Gastroesophageal sphincter (tissue), 4 donors: Measurements from ENCODE around the gene ABLIM2. TPM values are rescaled to one million over a fixed set of nuclear protein-coding genes. Genes with fewer than 3 reads are reported as not detected.
A peak's percentile ranks its signal among the peaks of the same experiment; 100 is the strongest.

Source experiments
- ATAC-seq: fragments of 150-250 bp; one replicate; pipeline ENCODE4 v1.9.1; 2016; ENCODE audit warnings: mild to moderate bottlenecking, moderate library complexity
- H3K27ac ChIP-seq, 4 donors: fragments of 200-600 bp; sonication (generic) in 3 of 4; 1 replicate in 3 of 4; 2 replicates in 1 of 4; pipeline ENCODE4 v1.5.1; 2016 to 2019
- H3K27me3 ChIP-seq: fragments of 200-600 bp; sonication (generic); one replicate; pipeline ENCODE4 v1.5.1; 2019
- H3K36me3 ChIP-seq, 2 donors: fragments of 200-600 bp; sonication (generic); one replicate each; pipeline ENCODE4 v1.5.1; 2019; ENCODE audit warnings: control low read depth in 1 of 2
- H3K4me1 ChIP-seq, 3 donors: fragments of 200-600 bp; sonication (generic); 1 replicate in 2 of 3; 2 replicates in 1 of 3; pipeline ENCODE4 v1.5.1; 2016 to 2019; ENCODE audit warnings: control low read depth in 2 of 3
- H3K4me3 ChIP-seq, 2 donors: fragments of 200-600 bp; sonication (generic); one replicate each; pipeline ENCODE4 v1.5.1; 2019; ENCODE audit warnings: mild to moderate bottlenecking in 1 of 2, moderate library complexity in 1 of 2
- H3K9me3 ChIP-seq, 3 donors: fragments of 200-600 bp; sonication (generic); one replicate each; pipeline ENCODE4 v1.5.1; 2017 to 2019; ENCODE audit warnings: control low read depth in 2 of 3
- CTCF ChIP-seq, 4 experiments: fragments of 200-600 bp in 2 of 4; fragments of 450-650 bp in 2 of 4; sonication (generic) in 1 of 4; IDR thresholded peaks; one replicate each; pipeline ENCODE4 v1.5.1; 2017 to 2019; ENCODE audit warnings: antibody characterized with exemption in 4 of 4, mild to moderate bottlenecking in 2 of 4, moderate library complexity in 2 of 4
- EP300 ChIP-seq: sonication (generic); formaldehyde crosslinking; IDR thresholded peaks from one replicate; pipeline ENCODE4 v1.6.1; 2017; ENCODE audit warnings: antibody characterized with exemption, mild to moderate bottlenecking
- POLR2A ChIP-seq, 2 donors: fragments of 450-650 bp; IDR thresholded peaks; one replicate each; pipeline ENCODE4 v1.6.1; 2017; ENCODE audit warnings: antibody characterized with exemption in 2 of 2, mild to moderate bottlenecking in 2 of 2, moderate library complexity in 1 of 2
- POLR2AphosphoS5 ChIP-seq: sonication (generic); formaldehyde crosslinking; IDR thresholded peaks from one replicate; pipeline ENCODE4 v1.6.1; 2017; ENCODE audit warnings: antibody characterized with exemption
- WGBS, 2 donors: methylation state at CpG; one replicate each; pipeline ENCODE4 v1.1.5; 2018; ENCODE audit warnings: low coverage in 1 of 2; 5-methylcytosine and 5-hydroxymethylcytosine counted together
- total RNA-seq, 4 donors: library from RNA; depleted of rRNA; stranded (reverse); fragments of >200 nt; gene quantifications; one replicate each; pipeline ENCODE4 v1.1.0, GENCODE V29; 2016

ABLIM2 gene
- total RNA-seq, 4 donors from 2014 or later, result 5.0 to 13.5 (median 8.0) TPM

DNA sequence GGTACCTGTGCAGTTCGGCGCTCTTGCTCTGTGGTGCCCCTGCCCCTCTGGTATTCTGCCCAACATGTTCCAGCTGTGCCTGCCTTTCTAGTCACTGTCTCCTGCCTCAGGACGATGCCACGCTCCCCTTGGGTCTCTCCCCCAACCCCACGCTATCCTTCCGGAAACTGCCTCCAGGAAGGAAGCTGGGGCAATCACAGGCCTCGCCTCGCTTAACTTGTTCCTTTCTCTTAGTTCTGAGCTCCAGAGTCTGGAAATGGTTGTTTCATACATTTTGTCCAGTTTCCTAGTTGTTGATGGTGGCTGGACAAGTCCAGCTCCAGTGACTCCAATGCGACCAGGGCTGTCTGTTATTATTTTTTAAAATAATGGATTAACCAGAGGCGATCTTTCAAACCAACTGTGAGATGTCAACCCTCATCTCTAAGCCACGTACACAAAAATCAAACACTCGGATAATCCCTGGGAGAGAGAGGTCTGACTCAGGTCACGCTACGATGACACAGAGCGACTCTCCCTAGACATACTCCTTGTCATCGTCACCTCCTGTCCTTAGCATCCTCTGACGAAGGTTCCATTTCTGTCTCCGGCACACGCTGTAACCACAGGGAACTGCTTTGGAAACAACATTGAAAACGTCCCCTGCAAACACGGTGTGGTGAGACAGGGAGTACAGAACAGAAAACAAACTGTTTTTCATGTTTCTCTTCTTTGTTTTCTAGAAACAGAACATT lies 62.5 kb downstream of the ABLIM2 start:
- peak overlapping the region in 3 of 4 donors; percentile 7 to 52 (median 48) for H3K27ac ChIP-seq
- ATAC-seq, result no peak
- whole genome bisulfite sequencing, 2 donors, result 81 to 82% methylated on average over 11 to 20 of the region's 21 CpGs

DNA sequence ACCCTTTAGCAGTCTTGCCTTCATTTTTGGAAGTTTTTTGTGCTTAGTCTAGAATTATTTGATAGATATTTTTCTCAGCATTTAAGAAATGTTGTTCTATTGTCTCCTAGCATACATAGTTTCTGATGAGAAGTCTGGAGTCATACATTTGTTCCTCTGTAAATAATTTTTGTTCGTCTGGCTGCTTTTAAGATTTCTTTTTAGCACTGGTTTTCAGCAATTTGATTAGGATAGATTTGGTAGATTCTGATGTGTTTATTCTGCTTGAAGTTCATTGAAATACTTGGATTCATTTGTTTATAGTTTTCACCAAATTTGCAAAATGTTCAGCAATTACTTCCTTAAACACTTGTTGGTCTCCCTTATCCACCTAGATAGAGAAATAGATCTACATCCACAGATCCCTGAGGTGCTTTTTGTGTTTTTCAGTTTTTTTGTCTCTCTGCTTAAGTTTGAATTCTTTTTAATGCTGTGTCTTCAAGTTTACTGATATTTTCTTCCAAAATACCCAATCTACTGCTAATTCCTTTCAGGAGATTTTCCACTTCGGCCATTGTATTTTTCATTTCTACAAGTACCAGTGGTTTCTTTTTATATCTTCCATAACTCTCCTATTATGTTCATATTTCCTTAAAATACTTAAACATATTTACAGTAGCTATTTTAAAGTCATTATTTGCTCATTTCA lies 64.9 kb downstream of the ABLIM2 start:
- no peaks in the 10 kb centered on the region for H3K27me3 ChIP-seq
- no peak for ATAC-seq
- TF ChIP-seq POLR2AphosphoS5 (no peak), POLR2A (IDR thresholded peaks at IDR 0.05) (no peak), EP300 (no peak), CTCF (IDR thresholded peaks at IDR 0.05) (no peak)
- peaks cover 0 to 9% (median 0%) of the 10 kb centered on the region in 3 donors for H3K4me1 ChIP-seq
- H3K4me3 ChIP-seq, result no peak overlapping the region
- no peak overlapping the region for H3K27ac ChIP-seq
- H3K36me3 ChIP-seq, result peaks cover 0 to 20% of the 10 kb centered on the region in 2 donors
- 96 to 100% methylated on average over 2 of the region's 2 CpGs for WGBS, 2 donors
- H3K9me3 ChIP-seq, result peaks cover 0 to 26% (median 0%) of the 10 kb centered on the region in 3 donors

More for the DNA sequence above, 62.5 kb downstream of the ABLIM2 start:
- Histone ChIP-seq H3K4me3 (no peak overlapping the region), H3K27me3 (no peaks in the 10 kb centered on the region), H3K36me3 (peaks cover 0 to 20% of the 10 kb centered on the region in 2 donors), H3K4me1 (peaks cover 0 to 11% (median 0%) of the 10 kb centered on the region in 3 donors), H3K9me3 (peaks cover 0 to 26% (median 0%) of the 10 kb centered on the region in 3 donors)
- TF ChIP-seq POLR2AphosphoS5 (no peak), EP300 (no peak), CTCF (IDR thresholded peaks at IDR 0.05) (no peak)

DNA sequence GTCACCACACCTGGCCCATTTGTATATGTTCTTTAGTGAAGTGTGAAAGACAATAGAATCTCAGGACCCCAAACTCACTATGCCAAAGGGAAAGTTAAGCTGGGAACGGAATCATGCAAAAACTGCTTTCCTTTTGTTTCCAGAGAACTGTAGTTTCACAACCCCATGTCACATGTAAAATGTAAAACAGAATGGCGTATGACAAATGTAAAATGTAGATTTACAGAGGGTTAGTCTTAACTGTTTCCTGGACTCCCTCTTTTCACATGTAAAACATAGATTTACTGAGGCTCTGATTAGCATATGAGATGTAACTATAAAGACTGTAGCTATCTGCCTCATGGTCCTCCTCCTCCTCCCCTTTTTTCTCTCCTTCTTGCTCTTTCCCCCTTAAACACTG lies 66.3 kb downstream of the ABLIM2 start:
- no peak overlapping the region for H3K27ac ChIP-seq
- TF ChIP-seq EP300 (no peak), POLR2A (IDR thresholded peaks at IDR 0.05) (no peak), CTCF (IDR thresholded peaks at IDR 0.05) (no peak), POLR2AphosphoS5 (no peak)
- no peak overlapping the region for H3K4me3 ChIP-seq
- peaks cover 0 to 5% (median 0%) of the 10 kb centered on the region in 3 donors for H3K4me1 ChIP-seq
- no peaks in the 10 kb centered on the region for H3K27me3 ChIP-seq
- peaks cover 0 to 26% (median 0%) of the 10 kb centered on the region in 3 donors for H3K9me3 ChIP-seq
- peaks cover 0 to 18% of the 10 kb centered on the region in 2 donors for H3K36me3 ChIP-seq
- 85 to 93% methylated on average over 2 of the region's 2 CpGs for WGBS, 2 donors
- no peak for ATAC-seq

- H3K36me3 ChIP-seq, result peaks cover 0 to 6% of the 10 kb centered on the region in 2 donors
- no peak for TF ChIP-seq EP300
- TF ChIP-seq POLR2A (IDR thresholded peaks at IDR 0.05), result no peak
- no peak for TF ChIP-seq CTCF (IDR thresholded peaks at IDR 0.05)
- no peak for TF ChIP-seq POLR2AphosphoS5
- peaks cover 0 to 5% (median 0%) of the 10 kb centered on the region in 3 donors for H3K4me1 ChIP-seq
- H3K9me3 ChIP-seq, result peaks cover 0 to 26% (median 0%) of the 10 kb centered on the region in 3 donors
- 77 to 89% methylated on average over 8 to 12 of the region's 12 CpGs for WGBS, 2 donors
- H3K27ac ChIP-seq, result peak overlapping the region in 1 of 4 donors; percentile 10
- ATAC-seq, result no peak
- no peak overlapping the region for H3K4me3 ChIP-seq
- no peaks in the 10 kb centered on the region for H3K27me3 ChIP-seq
Measured at GRCh38 chr4:8090744-8091301, 67.8 kb downstream of the ABLIM2 start.
